Activated CD4-positive, alpha-beta T cell treated with anti-CD3 and anti-CD28 coated beads for 1 hour (primary cell): Measurements from ENCODE around the gene RBP2.

Experiments used
- DNase-seq: peaks from one replicate; pipeline ENCODE4 v3.0.0-alpha.2; 2020

The RBP2 gene

DNA sequence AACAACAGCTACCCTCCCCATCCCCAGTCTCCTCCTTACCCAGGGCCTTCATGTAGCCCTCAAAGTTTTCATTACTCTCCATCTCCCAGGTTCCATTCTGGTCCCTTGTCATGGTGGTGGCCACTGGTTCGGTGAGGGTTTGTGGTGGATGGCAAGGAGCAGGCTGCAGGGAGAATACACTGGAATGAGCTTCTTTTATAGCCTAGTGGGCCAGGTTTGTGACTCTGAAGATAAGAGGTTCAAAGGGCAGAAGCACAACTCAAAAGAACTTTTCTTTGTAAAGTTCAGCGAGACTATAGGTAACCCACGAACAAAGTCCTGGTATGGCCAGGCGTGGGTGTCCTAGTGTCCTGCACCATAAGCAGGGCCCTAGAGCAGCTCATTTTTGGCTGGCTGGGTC lies at the start of gene RBP2:
TSS of gene RBP2 (minus strand) at position 169 of the 400 bp plus-strand sequence. CDS start at position 112, 57 bp downstream.
- DNase-seq = no peak

DNA sequence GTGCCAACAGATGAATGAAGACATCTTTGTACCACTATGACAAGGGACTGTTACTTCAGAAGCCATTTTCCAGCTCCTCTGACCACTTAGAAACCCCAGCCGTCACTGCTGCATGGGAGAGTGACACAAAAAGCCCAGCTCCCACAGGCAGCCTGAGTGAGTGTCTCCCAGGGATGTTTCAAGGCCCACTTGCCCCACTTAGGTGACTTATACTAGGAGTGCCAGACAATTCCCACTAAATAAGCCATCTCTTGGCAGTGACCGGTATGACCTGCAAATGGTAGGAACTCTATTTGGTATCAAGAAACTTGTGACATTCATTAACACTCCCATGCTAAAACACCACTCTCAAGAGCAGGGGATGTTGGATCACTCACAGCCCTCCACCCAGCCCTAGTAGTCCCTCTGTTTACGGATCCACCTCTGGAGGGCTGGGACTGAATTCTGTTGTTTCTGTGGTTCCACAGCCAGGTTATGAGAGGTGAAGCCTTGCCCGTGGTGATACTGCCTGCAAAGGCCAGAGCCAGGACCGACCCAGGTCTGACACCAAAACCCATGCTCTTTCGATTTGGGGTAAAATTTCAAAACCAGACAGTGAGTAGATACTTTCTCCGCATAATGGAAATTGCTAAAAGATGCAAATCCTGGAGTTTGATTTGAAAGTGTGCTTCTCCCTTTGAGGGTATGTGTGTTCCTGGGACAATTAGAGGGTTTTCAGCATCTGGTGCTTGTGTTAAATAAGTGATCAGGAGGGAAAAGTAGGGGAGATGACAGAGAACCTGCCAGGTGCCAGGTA lies 48.7 kb upstream of the RBP2 start:
- no peak for DNase-seq

DNA sequence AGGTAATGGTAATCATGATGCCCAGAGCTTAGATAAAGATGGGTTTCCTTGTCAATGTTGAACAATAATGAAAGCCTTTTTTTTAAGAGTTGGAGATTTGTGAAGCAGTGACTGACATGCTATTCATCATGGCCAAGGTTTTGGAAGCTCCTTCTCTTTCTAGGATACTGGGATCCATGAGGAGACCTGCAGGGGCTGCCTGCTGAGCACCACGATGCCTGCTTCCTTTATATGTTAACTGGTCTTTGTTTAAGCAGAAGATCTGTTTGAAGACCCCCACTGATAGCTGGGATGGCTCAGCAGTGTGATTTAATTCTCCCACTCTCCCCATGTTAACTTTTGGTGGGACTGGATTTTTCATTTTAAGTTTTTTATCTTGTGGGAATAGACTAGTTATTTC lies 47.4 kb upstream of the RBP2 start:
- no peak for DNase-seq

- DNase-seq = no peak
Measured at GRCh38 chr3:139523166-139523565, 46.9 kb upstream of the RBP2 start.

- DNase-seq = no peak
Measured at GRCh38 chr3:139522421-139522820, 46.1 kb upstream of the RBP2 start.

- no peak for DNase-seq
Measured at GRCh38 chr3:139521816-139522215, 45.5 kb upstream of the RBP2 start.

DNA sequence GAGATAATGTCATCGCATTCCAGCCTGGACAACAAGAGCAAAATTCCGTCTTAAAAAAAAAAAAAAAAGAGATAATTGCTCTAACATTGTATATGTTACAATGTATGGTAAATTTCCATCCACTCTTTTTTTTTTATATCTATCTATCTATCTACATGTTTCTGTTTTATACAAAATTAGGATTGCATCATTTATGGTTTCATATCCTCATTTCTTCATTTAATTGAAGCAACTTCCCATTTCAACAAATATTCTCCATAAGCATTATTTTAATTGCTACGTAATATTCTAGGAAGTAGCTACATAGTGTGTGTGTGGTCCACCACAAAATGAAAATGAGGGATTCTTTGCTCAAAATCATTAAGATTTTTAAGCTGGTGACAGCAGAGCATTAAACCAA lies 44.8 kb upstream of the RBP2 start:
- DNase-seq = no peak

DNA sequence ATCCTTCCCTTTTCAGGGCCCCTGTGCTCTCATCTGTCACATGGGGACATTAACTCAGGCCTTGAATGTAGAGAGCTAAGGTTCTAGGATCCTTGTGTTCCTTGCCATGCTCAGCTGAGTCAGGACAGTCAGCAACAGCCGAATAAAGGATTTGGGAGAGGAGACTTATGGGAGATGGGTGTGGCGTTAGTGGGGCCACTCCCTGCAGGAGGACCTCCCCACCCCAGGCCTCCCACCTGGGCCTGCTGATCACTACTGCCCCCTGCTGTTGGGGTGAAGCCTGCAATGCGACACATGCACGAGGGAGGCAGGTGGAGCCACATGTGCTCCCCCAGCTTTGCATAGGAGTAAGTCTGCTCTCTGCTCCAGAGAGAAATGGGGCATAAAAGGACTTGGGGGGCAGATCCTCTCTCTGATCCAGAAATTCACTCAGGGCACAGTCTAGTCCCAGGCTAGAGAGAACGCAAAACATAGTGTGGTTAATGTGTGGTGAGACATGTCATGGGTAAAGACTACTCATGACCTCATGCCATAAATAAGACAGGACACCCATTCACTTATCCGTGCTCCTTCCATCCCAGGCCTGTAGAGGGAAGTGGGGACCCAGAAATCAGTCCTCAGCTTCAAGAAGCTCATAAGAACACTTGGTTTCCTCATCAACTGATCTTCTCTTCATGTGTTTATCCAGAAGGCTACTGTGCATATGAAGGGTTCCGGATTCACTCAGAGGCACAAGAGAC lies 43.9 kb upstream of the RBP2 start:
- no peak for DNase-seq

GRCh38 chr3:139518926-139519842 lies 42.9 kb upstream of the RBP2 start:
- DNase-seq = no peak

- DNase-seq = no peak
Measured at GRCh38 chr3:139518306-139518705, 42.0 kb upstream of the RBP2 start.

- DNase-seq = no peak
Measured at GRCh38 chr3:139517321-139518065, 41.2 kb upstream of the RBP2 start.

DNA sequence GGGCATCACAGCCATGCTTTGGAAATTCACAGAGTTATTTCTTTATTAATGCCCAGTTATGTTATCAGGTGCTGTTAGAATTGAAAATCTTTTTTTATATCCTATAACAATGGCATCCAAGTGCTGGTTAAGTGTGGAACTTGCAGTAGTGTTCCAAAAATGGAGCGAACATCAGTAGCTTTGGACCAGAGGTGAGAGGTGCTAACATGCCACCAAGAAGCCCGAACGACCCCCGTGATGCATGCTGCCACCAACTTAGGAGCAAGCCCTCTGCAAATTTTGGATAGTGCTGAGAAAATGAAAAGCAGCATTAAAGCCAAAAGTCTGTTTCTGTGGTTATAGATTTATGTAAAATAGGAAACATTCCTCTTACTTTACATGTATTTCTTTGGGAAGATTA lies 38.4 kb upstream of the RBP2 start:
- DNase-seq = no peak

DNA sequence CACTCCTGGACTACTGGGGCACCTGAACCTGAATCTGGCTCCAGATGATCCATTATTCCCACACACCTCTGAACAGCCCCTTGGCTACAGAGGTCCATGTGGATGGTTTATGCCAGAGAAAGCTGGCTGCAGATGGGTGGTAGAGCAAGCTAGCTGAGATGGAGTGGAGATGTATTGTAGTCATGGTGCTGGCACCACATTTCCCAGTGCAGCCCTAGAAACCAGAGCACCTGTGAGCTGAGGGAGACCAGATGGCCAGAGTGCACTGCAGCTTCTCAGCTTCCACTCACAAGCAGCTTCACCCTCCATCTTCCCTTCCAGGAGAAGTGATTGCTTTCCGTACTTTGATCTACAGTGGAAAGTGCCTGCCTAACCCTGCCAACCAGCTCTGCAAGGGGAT lies 33.3 kb upstream of the RBP2 start:
- no peak for DNase-seq

DNA sequence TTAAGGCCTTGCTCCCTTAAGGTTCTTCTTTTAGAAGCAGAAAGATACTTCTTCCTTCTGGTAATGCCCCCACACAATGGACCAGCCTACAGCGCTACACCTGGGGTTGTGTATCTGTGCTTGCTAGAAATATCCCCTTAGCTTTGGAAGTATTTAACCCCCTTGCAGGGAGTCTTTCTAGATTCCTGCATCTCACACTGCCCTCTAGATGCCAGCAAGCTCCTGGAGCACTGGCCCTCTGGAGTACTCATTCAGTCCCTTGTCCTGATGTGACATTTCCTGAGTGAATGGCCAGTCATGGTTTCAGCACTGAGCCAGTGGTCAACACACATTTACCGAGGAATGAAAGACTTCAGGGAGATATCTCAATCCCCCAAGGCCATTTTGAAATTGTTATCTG lies 30.4 kb upstream of the RBP2 start:
- no peak for DNase-seq

DNA sequence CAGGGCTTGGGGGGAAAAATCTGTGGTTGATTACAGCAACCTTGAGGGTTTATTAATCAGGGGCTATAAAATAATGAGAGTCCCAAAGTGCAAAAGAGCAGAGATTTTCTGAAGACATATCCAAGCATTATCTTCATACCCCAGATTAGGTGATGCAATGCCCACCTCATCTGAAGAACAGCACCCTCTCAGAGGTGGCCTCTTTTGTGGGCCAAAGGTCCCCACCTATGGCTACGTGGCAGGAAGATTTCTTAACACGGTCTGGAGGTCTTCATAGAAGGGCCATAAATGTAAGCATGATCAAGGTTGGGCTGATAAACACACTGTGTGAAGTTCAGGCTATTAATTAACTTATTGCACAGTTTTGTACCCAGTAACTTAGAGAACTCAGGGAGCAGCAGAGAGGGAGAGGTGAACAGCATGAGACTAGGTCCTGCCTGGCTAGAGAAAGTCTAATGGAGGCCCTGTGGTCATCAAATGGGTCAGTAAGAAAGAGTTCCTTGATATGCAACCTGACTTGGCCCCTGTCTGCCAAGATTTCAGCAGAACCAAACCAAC lies 29.6 kb upstream of the RBP2 start:
- no peak for DNase-seq

- DNase-seq = no peak
Measured at GRCh38 chr3:139499536-139499935, 23.2 kb upstream of the RBP2 start.

DNA sequence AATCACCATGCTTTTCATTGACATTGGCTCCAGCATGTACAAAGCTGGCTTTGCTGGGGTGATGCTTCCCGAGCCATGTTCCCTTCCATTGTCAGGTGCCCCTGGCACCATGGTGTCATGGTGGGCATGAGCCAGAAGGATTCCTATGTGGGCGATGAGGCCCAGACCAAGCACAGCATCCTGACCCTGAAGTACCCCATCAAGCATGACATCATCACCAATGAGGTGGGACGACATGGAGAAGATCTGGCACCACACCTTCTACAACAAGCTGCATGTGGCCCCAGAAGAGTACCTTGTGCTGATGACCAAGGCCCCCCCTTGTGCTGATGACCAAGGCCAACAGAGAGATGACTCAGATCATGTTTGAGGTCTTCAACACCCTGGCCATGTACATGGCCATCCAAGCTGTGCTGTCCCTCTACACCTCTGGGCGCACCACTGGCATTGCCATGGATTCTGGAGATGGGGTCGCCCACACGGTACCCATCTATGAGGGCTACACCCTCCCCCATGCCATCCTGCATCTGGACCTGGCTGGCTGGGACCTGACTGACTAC lies 17.6 kb upstream of the RBP2 start:
- no peak for DNase-seq

GRCh38 chr3:139491966-139492365 lies 15.7 kb upstream of the RBP2 start:
- DNase-seq = no peak

DNA sequence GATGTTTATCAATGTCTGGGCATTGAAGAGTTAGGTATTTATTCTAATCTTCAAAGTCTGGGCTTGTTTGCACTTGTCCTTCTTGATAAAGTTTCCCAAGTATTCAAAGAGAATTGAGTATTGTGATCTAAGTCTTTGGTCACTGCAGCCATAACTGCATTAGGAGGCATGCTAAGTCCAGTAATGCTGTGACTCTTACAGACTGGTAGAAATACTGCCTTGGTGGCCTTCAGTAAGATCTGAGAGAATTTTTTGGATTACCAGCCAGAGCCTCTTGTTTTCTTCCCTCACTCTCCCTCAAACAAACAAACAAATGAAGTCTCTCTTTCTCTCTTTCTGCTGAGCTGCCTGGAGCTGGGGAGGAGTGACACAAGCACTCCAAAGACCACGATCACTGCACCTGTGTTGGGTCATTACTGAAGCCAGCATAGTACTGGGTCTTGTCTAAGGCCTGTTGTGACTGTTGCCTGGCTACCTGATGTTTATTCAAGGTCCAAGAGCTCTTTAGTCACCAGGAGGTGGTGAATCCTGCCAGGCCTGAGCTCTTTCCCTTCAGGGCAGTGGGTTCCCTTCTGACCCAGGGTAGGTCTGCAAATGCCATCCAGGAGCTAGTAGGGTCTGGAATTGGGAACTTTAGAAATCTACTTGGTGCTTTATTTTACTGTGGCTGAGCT lies 14.8 kb upstream of the RBP2 start:
- no peak for DNase-seq

- DNase-seq = no peak
Measured at GRCh38 chr3:139482206-139482605, 5.9 kb upstream of the RBP2 start.

- DNase-seq = no peak
Measured at GRCh38 chr3:139481116-139481515, 4.8 kb upstream of the RBP2 start.
